ENCODE results near the gene FRYL.

GRCh38 chr4:48816971-48817370 is 36.9 kb upstream of the FRYL start:
- TF ChIP-seq, protein P1, sequence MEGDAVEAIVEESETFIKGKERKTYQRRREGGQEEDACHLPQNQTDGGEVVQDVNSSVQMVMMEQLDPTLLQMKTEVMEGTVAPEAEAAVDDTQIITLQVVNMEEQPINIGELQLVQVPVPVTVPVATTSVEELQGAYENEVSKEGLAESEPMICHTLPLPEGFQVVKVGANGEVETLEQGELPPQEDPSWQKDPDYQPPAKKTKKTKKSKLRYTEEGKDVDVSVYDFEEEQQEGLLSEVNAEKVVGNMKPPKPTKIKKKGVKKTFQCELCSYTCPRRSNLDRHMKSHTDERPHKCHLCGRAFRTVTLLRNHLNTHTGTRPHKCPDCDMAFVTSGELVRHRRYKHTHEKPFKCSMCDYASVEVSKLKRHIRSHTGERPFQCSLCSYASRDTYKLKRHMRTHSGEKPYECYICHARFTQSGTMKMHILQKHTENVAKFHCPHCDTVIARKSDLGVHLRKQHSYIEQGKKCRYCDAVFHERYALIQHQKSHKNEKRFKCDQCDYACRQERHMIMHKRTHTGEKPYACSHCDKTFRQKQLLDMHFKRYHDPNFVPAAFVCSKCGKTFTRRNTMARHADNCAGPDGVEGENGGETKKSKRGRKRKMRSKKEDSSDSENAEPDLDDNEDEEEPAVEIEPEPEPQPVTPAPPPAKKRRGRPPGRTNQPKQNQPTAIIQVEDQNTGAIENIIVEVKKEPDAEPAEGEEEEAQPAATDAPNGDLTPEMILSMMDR (conservative IDR thresholded peaks at IDR 0.05; ENCODE audit: low read length), result no peak
- no peak for TF ChIP-seq EZH2phosphoT487 (IDR thresholded peaks at IDR 0.05; ENCODE audit: borderline replicate concordance, low read depth, low read length)

Data from OCI-LY7 (cell line).